GM18867 (cell line): ENCODE data around the gene CRACR2A.
A peak's percentile ranks its signal among the peaks of the same experiment; 100 is the strongest.

Experiments
- ATAC-seq: cut with Tn5 transposase; IDR thresholded peaks from one replicate; pipeline ENCODE4 v1.9.1; 2021; ENCODE audit warnings: mild to moderate bottlenecking, moderate library complexity; ENCODE audit not compliant: unreplicated experiment

CRACR2A gene

GRCh38 chr12:3752096-3752709, 706 bp downstream of the CRACR2A start:
- ATAC-seq = peak; percentile 74

- no peak for ATAC-seq
Observed at GRCh38 chr12:3751151-3752095, 1.5 kb downstream of the CRACR2A start.

- no peak for ATAC-seq
Observed at GRCh38 chr12:3750616-3751015, 2.3 kb downstream of the CRACR2A start.

- ATAC-seq = no peak
Observed at GRCh38 chr12:3748620-3749019, 4.3 kb downstream of the CRACR2A start.

GRCh38 chr12:3747976-3748619, 4.8 kb downstream of the CRACR2A start:
- no peak for ATAC-seq

- ATAC-seq = no peak
Observed at GRCh38 chr12:3747543-3747942, 5.4 kb downstream of the CRACR2A start.

- ATAC-seq = no peak
Observed at GRCh38 chr12:3746758-3747157, 6.2 kb downstream of the CRACR2A start.

- ATAC-seq = no peak
Observed at GRCh38 chr12:3745152-3745551, 7.8 kb downstream of the CRACR2A start.

- no peak for ATAC-seq
Observed at GRCh38 chr12:3744229-3744901, 8.5 kb downstream of the CRACR2A start.

- ATAC-seq = no peak
Observed at GRCh38 chr12:3743803-3744202, 9.1 kb downstream of the CRACR2A start.

- ATAC-seq = no peak
Observed at GRCh38 chr12:3741882-3742672, 10.8 kb downstream of the CRACR2A start.

- ATAC-seq = no peak
Observed at GRCh38 chr12:3740480-3741231, 12.3 kb downstream of the CRACR2A start.

- ATAC-seq = no peak
Observed at GRCh38 chr12:3735432-3735831, 17.5 kb downstream of the CRACR2A start.

GRCh38 chr12:3732901-3733300, 20.0 kb downstream of the CRACR2A start:
- ATAC-seq = no peak

- ATAC-seq = no peak
Observed at GRCh38 chr12:3730111-3730510, 22.8 kb downstream of the CRACR2A start.

GRCh38 chr12:3728686-3729085, 24.2 kb downstream of the CRACR2A start:
- peak; percentile 22 for ATAC-seq

- peak; percentile 96 for ATAC-seq
Observed at GRCh38 chr12:3727877-3728632, 24.9 kb downstream of the CRACR2A start.

- ATAC-seq = no peak
Observed at GRCh38 chr12:3727354-3727753, 25.6 kb downstream of the CRACR2A start.

- ATAC-seq = no peak
Observed at GRCh38 chr12:3726456-3726855, 26.5 kb downstream of the CRACR2A start.
